Ishikawa (cell line): ENCODE measurements around the gene DSCAML1.

Experiments
- CEBPB ChIP-seq: IDR thresholded peaks from 2 replicates; pipeline ENCODE4 v1.6.1; 2012
- CREB1 ChIP-seq: IDR thresholded peaks from 2 replicates; pipeline ENCODE4 v1.6.1; 2012; ENCODE audit warnings: low read depth
- EGR1 ChIP-seq: IDR thresholded peaks from 2 replicates; pipeline ENCODE4 v1.6.1; 2012
- EP300 ChIP-seq: IDR thresholded peaks from 2 replicates; pipeline ENCODE4 v1.6.1; 2012; ENCODE audit warnings: borderline replicate concordance
- FOXM1 ChIP-seq: IDR thresholded peaks from 2 replicates; pipeline ENCODE4 v1.6.1; 2012; ENCODE audit warnings: low read depth, borderline replicate concordance
- NFIC ChIP-seq: IDR thresholded peaks from 2 replicates; pipeline ENCODE4 v1.6.1; 2012
- RAD21 ChIP-seq: IDR thresholded peaks from 2 replicates; pipeline ENCODE4 v1.6.1; 2012; ENCODE audit warnings: low read depth
- TAF1 ChIP-seq: IDR thresholded peaks from 2 replicates; pipeline ENCODE4 v1.6.1; 2012; ENCODE audit warnings: low read depth, mild to moderate bottlenecking
- TCF12 ChIP-seq: IDR thresholded peaks from 2 replicates; pipeline ENCODE4 v1.6.1; 2012; ENCODE audit warnings: low read depth
- TEAD4 ChIP-seq: IDR thresholded peaks from 2 replicates; pipeline ENCODE4 v1.6.1; 2012
- YY1 ChIP-seq: IDR thresholded peaks from 2 replicates; pipeline ENCODE4 v1.6.1; 2012; ENCODE audit warnings: low read depth
- ZBTB7A ChIP-seq: IDR thresholded peaks from 2 replicates; pipeline ENCODE4 v1.6.1; 2012; ENCODE audit warnings: low read depth
- TF ChIP-seq, protein P1 (sequence below): IDR thresholded peaks from 2 replicates; pipeline ENCODE4 v1.6.1; 2012
- TF ChIP-seq, protein P2 (sequence below): IDR thresholded peaks from 2 replicates; pipeline ENCODE4 v1.6.1; 2012; ENCODE audit warnings: low read depth, mild to moderate bottlenecking
- TF ChIP-seq, protein P3 (sequence below): IDR thresholded peaks from 2 replicates; pipeline ENCODE4 v1.6.1; 2012

The DSCAML1 gene

DNA sequence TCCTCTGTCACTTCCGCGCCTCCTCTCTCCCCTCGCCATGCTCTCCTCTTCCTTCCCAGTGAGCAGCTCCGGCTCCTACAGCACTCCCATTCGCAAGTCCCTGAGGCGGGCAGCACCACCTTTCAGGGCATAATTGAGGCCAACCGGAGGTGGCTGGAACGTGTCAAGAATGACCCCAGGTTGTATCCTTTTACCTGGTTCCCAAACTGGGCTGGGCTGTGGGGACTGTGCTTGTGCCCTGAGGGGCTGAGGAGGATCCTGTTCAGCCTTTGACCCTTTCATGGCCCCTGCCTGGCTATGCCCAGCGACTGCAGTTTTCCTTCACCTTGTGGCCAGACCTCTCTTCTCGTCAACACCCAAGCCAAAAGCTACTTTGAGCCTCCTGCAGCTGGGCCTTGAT lies 385.3 kb downstream of the DSCAML1 start:
- TF ChIP-seq EP300 (no peak), CEBPB (no peak), FOXM1 (no peak), CREB1 (no peak), NFIC (no peak), TEAD4 (no peak), TCF12 (no peak), TAF1 (no peak), EGR1 (no peak), ZBTB7A (no peak), YY1 (no peak), RAD21 (no peak)
- TF ChIP-seq, protein P1, sequence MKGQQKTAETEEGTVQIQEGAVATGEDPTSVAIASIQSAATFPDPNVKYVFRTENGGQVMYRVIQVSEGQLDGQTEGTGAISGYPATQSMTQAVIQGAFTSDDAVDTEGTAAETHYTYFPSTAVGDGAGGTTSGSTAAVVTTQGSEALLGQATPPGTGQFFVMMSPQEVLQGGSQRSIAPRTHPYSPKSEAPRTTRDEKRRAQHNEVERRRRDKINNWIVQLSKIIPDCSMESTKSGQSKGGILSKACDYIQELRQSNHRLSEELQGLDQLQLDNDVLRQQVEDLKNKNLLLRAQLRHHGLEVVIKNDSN, result no peak
- TF ChIP-seq, protein P2, sequence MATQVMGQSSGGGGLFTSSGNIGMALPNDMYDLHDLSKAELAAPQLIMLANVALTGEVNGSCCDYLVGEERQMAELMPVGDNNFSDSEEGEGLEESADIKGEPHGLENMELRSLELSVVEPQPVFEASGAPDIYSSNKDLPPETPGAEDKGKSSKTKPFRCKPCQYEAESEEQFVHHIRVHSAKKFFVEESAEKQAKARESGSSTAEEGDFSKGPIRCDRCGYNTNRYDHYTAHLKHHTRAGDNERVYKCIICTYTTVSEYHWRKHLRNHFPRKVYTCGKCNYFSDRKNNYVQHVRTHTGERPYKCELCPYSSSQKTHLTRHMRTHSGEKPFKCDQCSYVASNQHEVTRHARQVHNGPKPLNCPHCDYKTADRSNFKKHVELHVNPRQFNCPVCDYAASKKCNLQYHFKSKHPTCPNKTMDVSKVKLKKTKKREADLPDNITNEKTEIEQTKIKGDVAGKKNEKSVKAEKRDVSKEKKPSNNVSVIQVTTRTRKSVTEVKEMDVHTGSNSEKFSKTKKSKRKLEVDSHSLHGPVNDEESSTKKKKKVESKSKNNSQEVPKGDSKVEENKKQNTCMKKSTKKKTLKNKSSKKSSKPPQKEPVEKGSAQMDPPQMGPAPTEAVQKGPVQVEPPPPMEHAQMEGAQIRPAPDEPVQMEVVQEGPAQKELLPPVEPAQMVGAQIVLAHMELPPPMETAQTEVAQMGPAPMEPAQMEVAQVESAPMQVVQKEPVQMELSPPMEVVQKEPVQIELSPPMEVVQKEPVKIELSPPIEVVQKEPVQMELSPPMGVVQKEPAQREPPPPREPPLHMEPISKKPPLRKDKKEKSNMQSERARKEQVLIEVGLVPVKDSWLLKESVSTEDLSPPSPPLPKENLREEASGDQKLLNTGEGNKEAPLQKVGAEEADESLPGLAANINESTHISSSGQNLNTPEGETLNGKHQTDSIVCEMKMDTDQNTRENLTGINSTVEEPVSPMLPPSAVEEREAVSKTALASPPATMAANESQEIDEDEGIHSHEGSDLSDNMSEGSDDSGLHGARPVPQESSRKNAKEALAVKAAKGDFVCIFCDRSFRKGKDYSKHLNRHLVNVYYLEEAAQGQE, result no peak
- TF ChIP-seq, protein P3, sequence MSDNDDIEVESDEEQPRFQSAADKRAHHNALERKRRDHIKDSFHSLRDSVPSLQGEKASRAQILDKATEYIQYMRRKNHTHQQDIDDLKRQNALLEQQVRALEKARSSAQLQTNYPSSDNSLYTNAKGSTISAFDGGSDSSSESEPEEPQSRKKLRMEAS, result no peak

DNA sequence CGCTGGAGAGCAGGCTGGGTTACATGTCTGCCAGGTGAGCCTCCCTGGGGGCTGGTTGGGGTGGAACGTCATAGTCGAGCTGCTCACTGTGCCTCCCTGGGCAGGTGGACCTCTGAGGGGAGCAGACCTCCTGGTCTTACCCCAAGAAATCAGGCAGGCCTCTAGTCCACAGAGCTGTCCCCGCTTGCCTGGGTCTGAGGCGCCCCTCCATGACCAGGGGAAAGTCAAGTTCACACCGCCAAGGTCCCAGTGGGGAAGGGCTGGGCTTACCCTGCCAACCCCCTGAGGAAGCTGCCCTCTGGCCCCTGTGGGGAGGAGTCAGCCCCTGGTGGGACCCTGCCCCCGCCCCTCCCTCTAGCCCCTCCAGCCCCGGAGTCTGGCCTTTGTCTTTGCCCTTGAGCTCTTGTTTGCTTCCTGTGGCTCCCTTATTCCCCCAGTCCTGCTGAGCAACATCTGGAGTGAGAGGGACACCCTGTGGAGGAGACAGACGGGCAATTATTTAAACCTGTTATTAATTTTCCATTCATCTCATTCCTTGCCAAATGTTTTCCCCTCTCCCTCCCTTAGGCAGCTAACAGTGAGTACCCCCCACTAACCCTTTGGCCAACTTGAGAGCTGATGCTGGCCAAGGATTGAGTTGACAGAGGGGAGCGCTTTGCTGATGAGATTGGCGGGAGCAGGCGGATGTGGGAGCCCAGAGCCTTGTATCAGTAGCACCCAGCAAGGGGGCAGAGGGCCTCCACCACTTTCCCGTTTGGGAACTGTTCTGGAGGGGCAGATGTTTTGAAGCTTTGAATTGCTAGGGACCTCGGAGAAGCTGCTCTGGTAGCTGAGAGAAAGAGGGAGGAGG lies 385.9 kb downstream of the DSCAML1 start:
- TF ChIP-seq TCF12 (peak; percentile 55; the same call in 1 of the 2 replicates), NFIC (peak; percentile 40)
- TF ChIP-seq, protein P1, result no peak

DNA sequence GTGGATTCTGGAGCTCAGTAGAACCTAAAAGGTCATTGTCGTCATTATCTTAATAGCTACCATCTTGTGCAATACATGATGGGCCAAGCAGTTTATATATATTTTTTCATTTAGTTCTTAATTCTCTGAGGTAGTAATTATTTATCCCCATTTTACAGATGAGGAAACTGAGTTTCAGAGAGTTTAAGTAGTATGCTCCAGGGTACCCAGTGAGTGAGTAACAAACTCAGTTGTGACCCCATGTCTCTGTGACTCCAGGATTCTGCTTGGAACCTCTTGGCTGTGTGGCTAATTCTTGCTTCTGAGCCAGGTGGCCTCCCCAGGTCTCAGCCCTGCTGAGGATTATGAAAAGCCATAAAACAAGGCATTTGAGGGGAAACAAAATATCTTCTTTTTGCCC lies 386.8 kb downstream of the DSCAML1 start:
- no peak for TF ChIP-seq YY1
- no peak for TF ChIP-seq ZBTB7A
- no peak for TF ChIP-seq FOXM1
- TF ChIP-seq TEAD4, result no peak
- TF ChIP-seq, protein P2, result no peak
- no peak for TF ChIP-seq EGR1
- TF ChIP-seq CEBPB, result no peak
- no peak for TF ChIP-seq NFIC
- TF ChIP-seq TAF1, result no peak
- TF ChIP-seq, protein P3, result no peak
- TF ChIP-seq EP300, result no peak

DNA sequence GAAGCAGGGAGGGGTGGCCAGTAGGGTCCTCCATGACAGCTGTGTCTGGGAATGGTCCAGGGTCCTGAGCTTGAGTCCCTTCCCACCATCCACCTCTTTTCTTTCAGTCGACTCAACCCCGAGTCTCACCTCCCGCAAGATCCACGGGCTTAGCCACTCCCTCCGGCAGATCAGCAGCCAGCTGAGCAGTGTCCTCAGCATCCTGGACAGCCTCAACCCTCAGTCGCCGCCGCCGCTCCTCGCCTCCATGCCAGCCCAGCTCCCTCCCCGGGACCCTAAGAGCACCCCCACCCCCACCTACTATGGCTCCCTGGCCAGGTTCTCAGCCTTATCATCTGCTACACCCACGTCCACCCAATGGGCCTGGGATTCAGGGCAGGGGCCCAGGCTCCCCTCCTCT lies 387.5 kb downstream of the DSCAML1 start:
- TF ChIP-seq NFIC, result no peak
- no peak for TF ChIP-seq RAD21
- TF ChIP-seq FOXM1, result no peak
- TF ChIP-seq, protein P1, result no peak
- no peak for TF ChIP-seq YY1
- TF ChIP-seq, protein P2, result no peak
- TF ChIP-seq EGR1, result no peak
- no peak for TF ChIP-seq ZBTB7A
- no peak for TF ChIP-seq TEAD4
- TF ChIP-seq EP300, result no peak
- TF ChIP-seq TAF1, result no peak
- TF ChIP-seq CEBPB, result no peak
- TF ChIP-seq CREB1, result no peak
- TF ChIP-seq TCF12, result no peak
- TF ChIP-seq, protein P3, result no peak
